NCI-H1694 (cell line): Measurements from ENCODE around the gene HOXD9.

Experiments
- DNase-seq: peaks from one replicate; lab custom pipeline; 2025; lab: John Stamatoyannopoulos, UW

HOXD9 gene

GRCh38 chr2:176124110-176124946 lies 1.8 kb downstream of the HOXD9 start:
- DNase-seq = no peak

- no peak for DNase-seq
Observed at GRCh38 chr2:176124947-176125771, 2.6 kb downstream of the HOXD9 start.

DNA sequence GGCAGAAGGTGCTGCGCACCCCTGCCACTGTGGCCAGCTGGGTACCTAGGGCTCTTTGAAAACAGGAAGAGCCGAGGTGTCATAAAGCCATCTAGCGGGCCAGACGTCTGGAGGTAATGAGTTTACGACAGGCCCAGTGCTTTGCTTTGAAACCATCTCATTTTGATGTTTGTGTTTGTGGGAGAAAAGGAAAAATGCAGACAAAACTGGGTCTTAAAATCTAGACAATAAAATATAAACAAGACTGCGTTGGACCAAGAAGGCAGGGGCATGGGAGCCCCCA lies 3.2 kb downstream of the HOXD9 start:
- DNase-seq = no peak

- peak; percentile 65 for DNase-seq
Observed at GRCh38 chr2:176126929-176127773, 4.6 kb downstream of the HOXD9 start.

DNA sequence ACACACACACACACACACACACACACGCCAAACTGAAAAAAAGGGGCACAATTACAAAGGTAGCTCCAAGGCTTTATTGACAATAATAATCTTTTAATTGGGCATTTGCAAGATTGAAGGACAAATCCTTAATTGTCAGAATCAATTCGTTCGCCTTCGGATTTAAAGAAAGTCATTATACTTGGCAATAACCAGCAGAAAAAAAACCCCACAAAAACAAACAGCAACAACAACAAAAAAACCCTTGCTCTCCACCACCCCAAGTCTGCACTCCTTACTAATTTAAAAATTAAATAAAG lies 5.2 kb downstream of the HOXD9 start:
- no peak for DNase-seq

- DNase-seq = no peak
Observed at GRCh38 chr2:176128172-176128981, 5.9 kb downstream of the HOXD9 start.

DNA sequence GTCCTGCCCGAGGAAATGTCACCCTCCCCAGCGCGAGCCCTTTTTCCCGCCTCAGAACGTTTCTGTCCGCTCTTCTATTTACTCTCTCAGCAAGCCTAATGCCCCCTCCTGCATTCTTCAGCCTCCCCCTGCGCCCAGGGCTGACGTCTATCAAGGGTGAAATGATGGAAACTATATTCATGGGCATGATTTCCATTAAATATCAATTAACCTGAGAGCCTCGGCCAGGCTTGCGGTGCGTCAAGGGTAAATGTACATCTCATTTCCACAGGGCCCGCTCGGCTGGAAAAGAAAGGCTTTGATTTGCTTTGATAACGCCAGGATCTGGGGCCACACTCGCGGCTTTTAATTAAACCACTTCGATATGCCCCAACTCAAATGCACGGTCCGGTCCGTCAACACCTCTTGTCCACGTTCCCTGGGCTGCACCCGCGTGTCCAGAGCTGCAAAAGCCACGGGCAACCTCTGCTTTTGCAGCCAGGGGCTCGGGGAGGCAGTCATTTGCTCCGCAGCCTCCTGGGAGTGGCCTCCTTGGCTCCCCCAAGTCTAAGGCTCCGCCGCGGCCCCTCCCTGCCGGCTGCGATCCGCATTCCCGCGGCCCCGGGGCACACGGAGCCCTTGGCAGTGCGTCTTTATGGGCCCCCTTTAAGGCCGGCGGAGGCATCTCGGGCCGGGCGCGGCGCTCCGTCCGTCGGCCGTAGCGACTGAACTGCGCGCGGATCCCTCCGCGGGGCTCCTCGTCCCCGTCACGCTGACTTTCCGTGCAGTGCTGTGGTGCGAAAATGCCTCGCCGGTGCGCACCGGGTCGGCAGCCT lies 6.7 kb downstream of the HOXD9 start, which contains the start of gene HOXD8:
HOXD8 (plus strand) TSS at position 724 of the 815 bp plus-strand sequence. CDS start 662 bp downstream, outside the sequence.
- DNase-seq = peak; percentile 32

- peak; percentile 14 for DNase-seq
Observed at GRCh38 chr2:176129813-176130146, 7.3 kb downstream of the HOXD9 start.

DNA sequence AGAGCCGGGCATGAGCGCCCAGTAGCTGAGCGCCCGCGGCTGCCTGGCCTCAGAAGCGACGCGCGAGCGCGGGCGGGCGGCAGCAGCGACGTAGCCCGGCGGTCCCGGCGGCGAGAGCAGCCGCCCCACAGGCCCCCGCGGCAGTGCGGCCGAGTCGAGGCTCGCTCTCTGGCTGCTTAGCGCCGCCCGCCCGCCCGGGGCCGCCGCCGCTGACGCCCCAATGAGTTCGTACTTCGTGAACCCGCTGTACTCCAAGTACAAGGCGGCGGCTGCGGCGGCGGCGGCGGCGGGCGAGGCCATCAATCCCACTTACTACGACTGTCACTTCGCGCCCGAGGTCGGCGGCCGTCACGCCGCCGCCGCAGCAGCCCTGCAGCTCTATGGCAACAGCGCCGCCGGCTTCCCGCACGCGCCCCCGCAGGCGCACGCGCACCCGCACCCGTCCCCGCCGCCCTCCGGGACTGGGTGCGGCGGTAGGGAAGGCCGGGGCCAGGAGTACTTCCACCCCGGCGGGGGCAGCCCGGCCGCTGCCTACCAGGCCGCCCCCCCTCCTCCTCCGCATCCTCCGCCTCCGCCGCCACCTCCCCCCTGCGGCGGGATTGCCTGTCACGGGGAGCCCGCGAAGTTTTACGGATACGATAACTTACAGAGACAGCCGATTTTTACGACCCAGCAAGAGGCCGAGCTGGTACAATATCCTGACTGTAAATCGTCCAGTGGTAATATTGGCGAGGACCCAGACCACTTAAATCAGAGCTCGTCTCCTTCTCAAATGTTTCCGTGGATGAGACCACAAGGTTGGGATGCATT lies 7.8 kb downstream of the HOXD9 start:
- DNase-seq = no peak

- no peak for DNase-seq
Observed at GRCh38 chr2:176130957-176131847, 8.7 kb downstream of the HOXD9 start.

- DNase-seq = no peak
Observed at GRCh38 chr2:176131848-176132158, 9.3 kb downstream of the HOXD9 start.

- no peak for DNase-seq
Observed at GRCh38 chr2:176132205-176133171, 10.0 kb downstream of the HOXD9 start.

DNA sequence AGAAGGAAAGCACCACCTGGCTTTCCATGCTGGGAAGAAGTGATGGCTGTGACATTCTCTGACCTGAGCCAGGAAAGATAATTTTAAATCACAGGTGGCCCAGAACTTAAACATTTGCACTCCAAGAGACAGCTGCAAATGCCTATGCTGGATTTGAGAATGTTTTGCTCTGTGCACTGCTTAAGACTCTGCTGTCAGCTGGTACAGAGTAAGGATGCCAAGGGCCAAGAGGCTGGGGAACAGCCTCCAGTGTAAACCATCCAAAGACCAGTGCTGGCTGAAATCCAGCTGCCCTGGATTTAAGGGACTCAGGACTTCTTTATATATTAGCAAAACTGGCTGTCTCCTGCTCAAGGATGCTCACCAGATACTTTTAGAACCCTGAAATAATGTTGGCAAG lies 10.9 kb downstream of the HOXD9 start:
- no peak for DNase-seq

DNA sequence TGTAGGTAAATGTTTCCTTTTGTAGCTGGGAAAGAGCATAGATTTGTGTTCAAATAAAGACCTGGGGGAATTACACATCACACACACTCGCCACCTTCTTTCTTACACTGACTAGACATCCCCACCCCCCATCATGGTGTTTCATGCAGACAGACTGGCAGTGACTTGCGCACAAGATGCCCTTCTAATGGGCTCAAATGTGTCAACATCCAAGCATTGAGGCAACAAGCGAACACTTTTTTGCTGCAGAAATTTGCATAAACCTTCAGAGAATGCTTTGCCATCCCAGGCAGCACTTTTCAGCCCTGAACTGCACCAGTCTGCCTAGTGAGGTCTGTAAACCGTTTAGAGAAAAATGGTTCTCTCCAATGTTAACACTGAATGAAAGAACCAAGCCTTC lies 11.5 kb downstream of the HOXD9 start:
- DNase-seq = no peak

DNA sequence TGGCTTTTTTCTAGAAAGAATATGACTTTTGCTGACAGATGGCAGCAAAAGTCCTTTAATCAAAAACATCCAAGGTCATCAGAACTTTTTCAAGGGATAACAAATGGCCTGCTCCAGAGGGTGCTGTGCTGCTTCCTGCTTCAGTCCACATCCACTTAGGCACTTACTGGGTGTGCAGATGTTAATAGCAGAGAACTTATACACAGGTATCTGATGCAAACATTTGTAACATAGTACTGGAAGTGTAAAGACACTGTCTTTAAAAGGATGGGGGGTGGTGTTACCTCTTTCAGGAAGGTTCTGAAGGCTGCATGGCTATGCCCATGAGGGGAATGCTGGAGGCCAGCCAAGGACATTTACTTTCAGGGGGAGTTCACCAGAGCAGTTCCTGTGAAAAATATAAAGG lies 12.5 kb downstream of the HOXD9 start:
- peak; percentile 10 for DNase-seq

GRCh38 chr2:176136374-176137251 lies 14.1 kb downstream of the HOXD9 start:
- peak; percentile 31 for DNase-seq

DNA sequence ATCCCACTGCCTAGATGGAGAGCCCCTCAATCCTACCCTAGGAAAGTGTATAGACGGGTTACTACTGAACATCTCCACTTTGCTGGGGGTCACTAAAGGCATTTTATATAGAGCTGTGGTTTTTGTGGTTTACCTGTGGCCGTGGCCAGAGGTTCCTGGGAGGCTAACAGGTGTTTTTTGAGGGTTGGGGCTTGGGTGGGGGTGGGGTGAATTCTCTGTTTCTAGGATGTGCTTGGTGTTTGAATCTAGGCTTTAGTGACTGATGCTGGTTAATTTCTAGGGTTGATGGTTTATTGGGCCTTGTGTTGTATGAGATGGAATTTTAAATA lies 14.7 kb downstream of the HOXD9 start:
- no peak for DNase-seq
